8988T (cell line): ENCODE data around the gene ATP2A1.
"Not testable (repeated sequence)": the region's sequence is repeated elsewhere in the genome, so short reads cannot be mapped to it uniquely, and the experiment has no call there.

Experiments
- DNase-seq: peaks from one replicate; pipeline ENCODE4 v3.0.0; 2011

ATP2A1 gene

DNA sequence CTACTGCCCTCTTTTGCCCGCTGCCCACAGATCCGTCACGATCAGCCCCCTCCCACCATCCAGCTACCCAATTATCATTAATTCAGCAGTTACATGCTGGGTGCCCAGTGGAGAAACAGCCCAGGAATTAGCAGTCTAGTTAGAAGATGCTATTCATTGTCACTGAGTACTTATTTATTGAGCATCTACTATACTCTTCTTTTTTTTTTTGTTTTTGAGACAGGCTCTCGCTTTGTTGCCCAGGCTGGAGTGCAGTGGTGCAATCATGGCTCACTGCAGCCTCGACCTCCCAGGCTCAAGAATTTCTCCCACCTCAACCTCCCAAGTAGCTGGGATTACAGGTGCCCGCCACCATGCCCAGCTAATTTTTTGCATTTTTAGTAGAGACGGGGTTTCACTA is 61.5 kb downstream of the ATP2A1 start:
- DNase-seq, result not testable (repeated sequence)

DNA sequence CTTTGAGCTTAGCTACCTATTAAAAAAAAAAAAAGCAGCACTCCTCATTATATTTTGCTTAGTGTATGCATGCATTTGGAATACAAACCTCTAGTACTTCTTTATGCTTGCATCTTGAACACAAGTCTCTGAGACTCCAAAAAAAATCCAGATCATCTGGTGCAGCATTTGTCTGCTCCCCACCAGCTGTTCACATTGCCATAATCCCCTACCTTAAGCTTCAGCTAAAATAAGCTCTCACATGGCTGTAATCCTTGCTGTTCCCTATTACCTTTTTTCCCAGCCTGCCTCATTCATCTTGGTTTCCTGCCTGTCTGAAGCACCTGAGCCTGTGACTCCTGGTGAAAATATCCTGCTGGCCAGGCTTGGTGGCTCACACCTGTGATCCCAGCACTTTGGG is 65.0 kb downstream of the ATP2A1 start:
- DNase-seq, result no peak

DNA sequence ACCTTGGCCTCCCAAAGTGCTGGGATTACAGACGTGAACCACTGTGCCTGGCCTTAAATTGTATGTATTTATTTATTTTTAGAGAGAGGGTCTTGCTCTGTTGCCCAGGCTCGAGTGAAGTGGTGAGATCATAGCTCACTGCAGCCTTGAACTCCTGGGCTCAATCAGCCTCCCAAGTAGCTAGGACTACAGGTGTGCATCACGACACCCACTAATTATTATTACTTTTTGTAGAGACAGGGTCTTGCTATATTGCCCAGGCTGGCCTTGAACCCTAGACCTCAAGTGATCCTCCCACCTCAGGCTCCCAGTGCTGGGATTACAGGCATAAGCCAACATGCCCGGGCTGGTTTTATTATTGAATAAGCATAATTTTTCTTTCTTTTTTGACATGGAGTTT is 68.4 kb downstream of the ATP2A1 start:
- no peak for DNase-seq

DNA sequence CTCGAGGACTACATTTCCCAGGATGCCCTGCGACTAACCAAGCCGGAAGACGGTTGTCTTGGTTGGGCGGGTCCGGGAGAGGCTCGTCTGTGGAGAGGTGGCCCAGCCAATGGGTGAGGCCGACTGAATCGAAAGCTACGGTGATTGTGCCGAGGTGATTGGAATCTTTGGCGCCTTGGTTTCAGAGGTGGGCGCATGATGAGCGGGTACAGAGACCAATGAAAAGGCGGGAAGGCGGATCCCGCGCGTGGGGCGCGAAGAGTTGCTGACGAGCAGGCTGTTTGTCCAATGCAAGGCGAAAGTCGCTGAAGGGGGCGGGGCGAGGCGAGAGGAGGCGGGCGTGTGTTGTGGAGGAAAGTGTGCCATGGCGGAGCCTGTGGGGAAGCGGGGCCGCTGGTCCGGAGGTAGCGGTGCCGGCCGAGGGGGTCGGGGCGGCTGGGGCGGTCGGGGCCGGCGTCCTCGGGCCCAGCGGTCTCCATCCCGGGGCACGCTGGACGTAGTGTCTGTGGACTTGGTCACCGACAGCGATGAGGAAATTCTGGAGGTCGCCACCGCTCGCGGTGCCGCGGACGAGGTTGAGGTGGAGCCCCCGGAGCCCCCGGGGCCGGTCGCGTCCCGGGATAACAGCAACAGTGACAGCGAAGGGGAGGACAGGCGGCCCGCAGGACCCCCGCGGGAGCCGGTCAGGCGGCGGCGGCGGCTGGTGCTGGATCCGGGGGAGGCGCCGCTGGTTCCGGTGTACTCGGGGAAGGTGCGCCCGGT is 72.5 kb downstream of the ATP2A1 start, which contains the start of gene NFATC2IP:
Gene NFATC2IP (plus strand): TSS at position 290 of the 762 bp plus-strand sequence. CDS start 75 bp downstream, at position 365.
- peak; percentile 88 for DNase-seq

DNA sequence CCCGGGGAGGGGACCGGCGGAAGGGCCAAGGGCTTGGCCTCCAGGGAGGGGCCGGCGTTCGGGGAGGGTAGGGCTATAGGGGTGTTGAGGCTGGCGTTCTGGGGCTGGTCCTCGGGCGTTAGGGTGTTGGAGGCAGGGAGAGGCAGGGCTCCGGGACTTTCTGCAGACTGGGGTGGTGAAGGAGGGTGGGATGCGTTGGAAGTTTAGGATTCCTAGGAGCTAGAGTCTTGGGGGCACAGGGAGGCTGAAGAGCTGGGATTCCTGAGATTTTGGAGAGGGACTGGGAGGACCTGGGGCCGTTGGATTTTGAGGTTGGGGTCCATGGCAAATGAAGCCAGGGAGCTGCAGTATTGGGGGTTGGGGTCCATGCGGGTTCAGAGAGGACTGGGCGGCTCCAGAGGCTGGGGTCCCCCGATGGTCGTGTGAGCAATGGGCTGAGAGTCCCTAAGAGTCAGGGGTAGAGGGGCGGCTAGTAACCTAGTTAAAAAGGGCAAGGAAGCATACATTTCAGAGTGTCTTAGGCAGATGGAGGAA is 73.2 kb downstream of the ATP2A1 start:
- DNase-seq, result no peak
